GM12892 (cell line): ENCODE results near the gene CCDC60.
A peak's percentile ranks its signal among the peaks of the same experiment; 100 is the strongest.

Source experiments
- DNase-seq: peaks from one replicate; pipeline ENCODE4 v3.0.0; 2011; ENCODE audit not compliant: insufficient read length
- FAIRE-seq: peaks from 2 replicates; lab custom pipeline; 2011; peaks lifted over from hg19 to GRCh38; lab: Jason Lieb, UNC
- POLR2A ChIP-seq: IDR thresholded peaks from 2 replicates; pipeline ENCODE4 v1.6.1; 2011; ENCODE audit warnings: low read depth, low read length, control low read depth
- POLR2AphosphoS5 ChIP-seq: IDR thresholded peaks from 2 replicates; pipeline ENCODE4 v1.6.1; 2011; ENCODE audit warnings: low read depth, low read length, control low read depth
- TAF1 ChIP-seq: IDR thresholded peaks from 2 replicates; pipeline ENCODE4 v1.6.1; 2011; ENCODE audit warnings: low read depth, mild to moderate bottlenecking, control low read depth, low read length, borderline replicate concordance

The CCDC60 gene

GRCh38 chr12:119440803-119441360 lies 106.4 kb downstream of the CCDC60 start:
- TF ChIP-seq POLR2A (no peak), TAF1 (no peak), POLR2AphosphoS5 (no peak)
- FAIRE-seq (no peak), DNase-seq (no peak)

- FAIRE-seq: peak; percentile 81
- DNase-seq: peak; percentile 19
Measured at GRCh38 chr12:119444462-119445044, 110.0 kb downstream of the CCDC60 start.

GRCh38 chr12:119446459-119446858 lies 111.9 kb downstream of the CCDC60 start:
- FAIRE-seq (no peak), DNase-seq (no peak)
- no peak for TF ChIP-seq POLR2AphosphoS5
- TF ChIP-seq TAF1: no peak
- TF ChIP-seq POLR2A: no peak

More at GRCh38 chr12:119444462-119445044, 110.0 kb downstream of the CCDC60 start:
- no peak for TF ChIP-seq POLR2A
- TF ChIP-seq TAF1: no peak
- TF ChIP-seq POLR2AphosphoS5: no peak

GRCh38 chr12:119447126-119447525 lies 112.6 kb downstream of the CCDC60 start:
- no peak for FAIRE-seq
- DNase-seq: no peak
- TF ChIP-seq POLR2A (no peak), TAF1 (no peak), POLR2AphosphoS5 (no peak)

GRCh38 chr12:119447618-119448017 lies 113.1 kb downstream of the CCDC60 start:
- TF ChIP-seq TAF1 (no peak), POLR2AphosphoS5 (no peak), POLR2A (no peak)
- FAIRE-seq (no peak), DNase-seq (no peak)

- DNase-seq (no peak), FAIRE-seq (no peak)
- TF ChIP-seq POLR2A: no peak
Measured at GRCh38 chr12:119448611-119449131, 114.1 kb downstream of the CCDC60 start.

GRCh38 chr12:119450771-119451170 lies 116.2 kb downstream of the CCDC60 start:
- TF ChIP-seq POLR2A (no peak), TAF1 (no peak), POLR2AphosphoS5 (no peak)
- FAIRE-seq: no peak
- DNase-seq: no peak

- FAIRE-seq (no peak), DNase-seq (no peak)
- TF ChIP-seq TAF1 (no peak), POLR2AphosphoS5 (no peak), POLR2A (no peak)
Measured at GRCh38 chr12:119456824-119457223, 122.3 kb downstream of the CCDC60 start.

GRCh38 chr12:119457271-119457670 lies 122.7 kb downstream of the CCDC60 start:
- TF ChIP-seq POLR2A: no peak
- no peak for FAIRE-seq
- DNase-seq: no peak

- no peak for TF ChIP-seq TAF1
- TF ChIP-seq POLR2A: no peak
- no peak for TF ChIP-seq POLR2AphosphoS5
- no peak for DNase-seq
- no peak for FAIRE-seq
Measured at GRCh38 chr12:119459481-119459880, 125.0 kb downstream of the CCDC60 start.

GRCh38 chr12:119460876-119461275 lies 126.3 kb downstream of the CCDC60 start:
- TF ChIP-seq POLR2A (no peak), TAF1 (no peak), POLR2AphosphoS5 (no peak)
- FAIRE-seq: no peak
- DNase-seq: no peak

- DNase-seq (no peak), FAIRE-seq (no peak)
- TF ChIP-seq POLR2AphosphoS5 (no peak), POLR2A (no peak), TAF1 (no peak)
Measured at GRCh38 chr12:119461636-119462214, 127.2 kb downstream of the CCDC60 start.
